ENCODE results near the gene CARMIL3.
"Not testable (repeated sequence)": the region's sequence is repeated elsewhere in the genome, so short reads cannot be mapped to it uniquely, and the experiment has no call there.

Gene CARMIL3

DNA sequence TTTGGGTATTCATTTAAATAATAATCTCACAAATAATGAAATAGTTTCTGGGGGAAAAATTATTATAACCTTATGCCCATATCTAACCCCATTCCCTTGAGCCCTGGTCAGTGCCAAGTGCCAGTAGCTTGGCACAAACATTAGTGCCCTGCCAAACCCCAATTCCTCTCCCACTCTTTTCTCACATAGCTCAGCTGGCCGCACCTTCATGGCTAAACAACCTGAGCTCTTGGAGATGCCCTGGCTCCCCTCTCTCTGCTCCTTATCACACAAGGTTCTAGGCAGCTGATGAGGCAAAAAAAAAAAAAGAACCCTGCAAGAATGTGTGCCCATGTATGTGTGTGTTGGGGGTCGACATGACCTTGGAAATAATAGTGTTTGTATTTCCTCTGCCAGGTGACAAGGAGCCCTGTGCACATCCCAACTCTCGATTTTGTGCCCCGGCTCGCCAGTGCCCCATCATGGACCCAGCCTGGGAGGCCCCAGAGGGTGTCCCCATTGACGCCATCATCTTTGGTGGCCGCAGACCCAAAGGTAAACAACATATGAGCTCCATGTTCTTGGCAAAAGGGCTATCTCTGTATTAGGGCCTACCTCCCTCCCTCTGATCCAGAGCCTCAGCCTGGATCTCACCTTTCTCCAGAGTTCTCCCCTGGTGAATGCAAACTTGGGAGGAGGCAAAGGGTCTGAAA lies 50.7 kb downstream of the CARMIL3 start:
- FAIRE-seq: no peak
- TF ChIP-seq PAX5 (IDR thresholded peaks at IDR 0.05; ENCODE audit: insufficient read depth, low read length, severe bottlenecking): no peak
- TF ChIP-seq POLR2A (IDR thresholded peaks at IDR 0.05; ENCODE audit: low read depth, low read length): no peak
- TF ChIP-seq SPI1 (IDR thresholded peaks at IDR 0.05; ENCODE audit: low read depth, low read length): no peak

DNA sequence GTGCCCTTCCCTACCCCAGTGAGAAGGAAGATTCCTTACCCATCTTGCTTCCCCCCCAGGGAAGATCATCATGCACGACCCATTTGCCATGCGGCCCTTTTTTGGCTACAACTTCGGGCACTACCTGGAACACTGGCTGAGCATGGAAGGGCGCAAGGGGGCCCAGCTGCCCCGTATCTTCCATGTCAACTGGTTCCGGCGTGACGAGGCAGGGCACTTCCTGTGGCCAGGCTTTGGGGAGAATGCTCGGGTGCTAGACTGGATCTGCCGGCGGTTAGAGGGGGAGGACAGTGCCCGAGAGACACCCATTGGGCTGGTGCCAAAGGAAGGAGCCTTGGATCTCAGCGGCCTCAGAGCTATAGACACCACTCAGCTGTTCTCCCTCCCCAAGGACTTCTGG lies 51.6 kb downstream of the CARMIL3 start:
- FAIRE-seq: no peak
- no peak for DNase-seq (ENCODE audit: insufficient read length, low spot score)
- TF ChIP-seq POLR2AphosphoS5 (IDR thresholded peaks at IDR 0.05; ENCODE audit: low read depth, low read length): no peak
- TF ChIP-seq POU2F2 (IDR thresholded peaks at IDR 0.05; ENCODE audit: low read depth, low read length): no peak
- TF ChIP-seq TAF1 (IDR thresholded peaks at IDR 0.05; ENCODE audit: low read depth, low read length): no peak
- TF ChIP-seq SPI1 (IDR thresholded peaks at IDR 0.05; ENCODE audit: low read depth, low read length): no peak
- no peak for TF ChIP-seq PAX5 (IDR thresholded peaks at IDR 0.05; ENCODE audit: insufficient read depth, low read length, severe bottlenecking)
- TF ChIP-seq POLR2A (IDR thresholded peaks at IDR 0.05; ENCODE audit: low read depth, low read length): no peak

More for the DNA sequence above, 50.7 kb downstream of the CARMIL3 start:
- DNase-seq (ENCODE audit: insufficient read length, low spot score): no peak

DNA sequence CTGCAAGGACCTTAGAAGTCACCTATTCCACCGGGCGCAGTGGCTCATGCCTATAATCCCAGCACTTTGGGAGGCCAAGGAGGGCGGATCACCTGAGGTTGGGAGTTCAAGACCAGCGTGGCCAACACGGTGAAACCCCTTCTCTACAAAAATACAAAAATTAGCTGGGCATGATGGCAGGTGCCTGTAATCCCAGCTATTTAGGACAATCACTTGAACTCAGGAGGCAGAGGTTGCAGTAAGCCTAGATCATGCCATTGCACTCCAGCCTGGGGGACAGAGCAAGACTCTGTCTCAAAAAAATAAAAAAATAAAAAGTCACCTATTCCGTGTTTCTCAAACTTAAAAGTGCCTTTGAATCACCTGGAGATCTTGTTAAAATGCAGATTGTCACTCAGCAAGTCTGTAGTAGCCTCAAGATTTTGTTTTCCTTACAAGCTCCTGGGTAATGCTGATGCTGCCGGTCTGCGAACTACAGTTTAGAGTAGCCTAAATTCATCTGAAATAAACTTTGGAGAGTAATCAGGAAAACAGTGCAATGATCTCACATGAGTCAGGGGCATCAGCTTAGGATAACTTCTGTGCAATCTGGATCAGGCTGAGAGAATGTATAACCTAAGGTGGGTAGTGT lies 53.9 kb downstream of the CARMIL3 start:
- not testable (repeated sequence) for DNase-seq (ENCODE audit: insufficient read length, low spot score); FAIRE-seq

DNA sequence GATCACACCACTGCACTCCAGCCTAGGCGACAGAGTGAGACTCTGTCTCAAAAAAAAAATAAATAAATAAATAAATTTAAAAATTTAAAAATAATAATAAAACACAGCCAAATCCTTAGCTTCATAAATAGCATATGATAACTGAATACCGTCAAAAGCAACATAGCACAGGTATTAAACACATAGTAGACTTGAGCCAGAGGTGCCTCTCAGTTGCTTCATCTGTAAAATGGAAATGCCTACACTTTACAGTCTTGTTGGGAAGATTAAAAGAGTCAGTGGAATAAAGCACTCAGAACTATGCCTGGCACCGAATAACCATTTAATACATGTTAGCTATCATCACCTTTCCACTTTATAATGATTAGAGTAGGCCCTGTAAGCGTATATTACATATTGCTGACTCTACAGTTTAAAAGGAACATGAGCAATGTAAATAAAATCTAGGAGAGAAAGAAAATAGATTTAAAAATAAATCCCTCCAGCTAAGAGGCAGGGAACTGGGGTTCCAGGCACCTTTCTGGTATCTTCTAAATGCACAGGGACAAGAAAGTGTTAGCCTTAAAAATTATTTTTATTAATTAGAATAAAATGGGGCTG lies 55.0 kb downstream of the CARMIL3 start:
- TF ChIP-seq POLR2A (IDR thresholded peaks at IDR 0.05; ENCODE audit: low read depth, low read length) (no peak), POU2F2 (IDR thresholded peaks at IDR 0.05; ENCODE audit: low read depth, low read length) (no peak), POLR2AphosphoS5 (IDR thresholded peaks at IDR 0.05; ENCODE audit: low read depth, low read length) (no peak), SPI1 (IDR thresholded peaks at IDR 0.05; ENCODE audit: low read depth, low read length) (no peak), TAF1 (IDR thresholded peaks at IDR 0.05; ENCODE audit: low read depth, low read length) (no peak), PAX5 (IDR thresholded peaks at IDR 0.05; ENCODE audit: insufficient read depth, low read length, severe bottlenecking) (no peak)
- DNase-seq (ENCODE audit: insufficient read length, low spot score) (no peak), FAIRE-seq (no peak)

DNA sequence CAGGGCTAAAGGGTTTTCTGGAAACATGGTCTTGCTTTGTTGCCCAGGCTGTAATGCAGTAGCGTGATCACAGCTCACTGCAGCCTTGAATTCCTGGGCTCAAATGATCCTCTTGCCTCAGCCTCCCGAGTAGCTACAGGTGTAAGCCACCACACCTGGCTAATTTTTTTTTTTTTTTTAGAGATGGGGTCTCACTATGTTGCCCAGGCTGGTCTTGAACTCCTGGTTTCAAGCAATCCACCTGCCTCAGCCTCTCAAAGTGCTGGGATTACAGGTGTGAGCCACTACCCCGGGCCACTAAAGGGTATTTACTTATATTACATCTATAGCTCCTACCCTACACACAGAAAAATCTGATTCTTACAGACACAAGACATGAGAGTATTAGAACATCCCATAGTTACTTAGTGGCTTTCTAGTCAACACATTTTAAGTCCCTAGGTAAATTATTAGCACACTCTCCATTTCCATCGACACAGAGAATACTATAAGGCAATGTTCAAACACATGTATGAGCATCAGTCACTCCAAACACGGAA lies 56.6 kb downstream of the CARMIL3 start:
- FAIRE-seq (peak; percentile 9), DNase-seq (ENCODE audit: insufficient read length, low spot score) (no peak)
- TF ChIP-seq TAF1 (IDR thresholded peaks at IDR 0.05; ENCODE audit: low read depth, low read length): no peak

DNA sequence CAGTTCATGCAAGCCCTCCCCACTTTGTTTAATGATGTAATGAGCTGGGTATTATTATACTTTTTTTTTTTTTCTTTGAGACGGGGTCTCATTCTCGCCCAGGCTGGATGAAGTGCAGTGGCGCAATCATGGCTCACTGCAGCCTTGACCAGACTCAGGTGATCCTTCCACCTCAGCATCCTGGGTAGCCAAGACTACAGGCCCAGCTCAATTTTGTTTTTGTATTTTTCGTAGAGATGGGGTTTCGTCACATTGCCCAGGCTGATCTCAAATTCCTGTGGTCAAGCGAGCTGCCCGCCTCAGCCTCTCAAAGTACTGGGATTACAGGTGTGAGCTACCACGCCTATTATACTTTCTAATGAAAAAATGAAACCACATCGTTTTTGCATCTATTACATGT lies 58.3 kb downstream of the CARMIL3 start:
- no peak for TF ChIP-seq POLR2AphosphoS5 (IDR thresholded peaks at IDR 0.05; ENCODE audit: low read depth, low read length)
- DNase-seq (ENCODE audit: insufficient read length, low spot score): no peak
- FAIRE-seq: no peak

DNA sequence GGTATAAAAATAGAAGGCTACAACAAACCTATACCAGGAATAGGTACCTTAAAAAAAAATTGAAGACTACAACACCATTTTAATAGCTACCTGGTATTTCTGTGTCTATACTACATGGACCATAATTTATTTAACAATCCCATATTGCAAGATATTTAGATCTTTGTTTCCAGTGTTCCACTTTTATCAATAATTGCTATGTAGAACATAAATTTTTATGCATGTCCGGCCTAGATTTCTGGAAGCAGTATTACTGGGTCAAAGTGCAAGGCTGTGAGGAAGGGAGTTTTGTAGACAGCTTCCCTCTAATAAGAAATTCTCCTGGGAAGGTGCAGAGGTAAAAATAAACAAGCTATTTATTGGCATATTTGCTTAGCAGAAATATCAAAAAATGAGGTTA lies 58.7 kb downstream of the CARMIL3 start:
- FAIRE-seq (no peak), DNase-seq (ENCODE audit: insufficient read length, low spot score) (no peak)
- TF ChIP-seq POU2F2 (IDR thresholded peaks at IDR 0.05; ENCODE audit: low read depth, low read length): no peak

DNA sequence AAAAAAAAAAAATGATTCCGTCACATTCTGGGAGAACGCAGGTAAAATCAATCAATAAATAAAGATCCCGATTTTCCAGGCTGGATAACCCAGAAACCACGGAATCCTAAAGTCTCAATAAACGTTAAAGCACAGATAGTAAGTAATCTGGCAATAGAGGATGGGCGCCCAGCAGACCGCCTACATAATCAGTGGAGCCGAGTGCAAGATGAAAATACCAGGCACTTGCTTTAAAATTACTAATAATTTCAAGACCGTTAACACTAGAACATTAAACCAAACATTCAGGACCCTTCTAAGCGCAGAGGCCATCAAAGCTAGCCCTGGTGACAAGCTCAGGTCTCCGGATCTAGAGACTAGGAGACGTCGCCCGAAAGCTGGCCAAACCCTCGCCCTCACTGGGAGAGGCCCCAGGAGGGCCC lies 61.6 kb downstream of the CARMIL3 start:
- no peak for TF ChIP-seq PAX5 (IDR thresholded peaks at IDR 0.05; ENCODE audit: insufficient read depth, low read length, severe bottlenecking)
- TF ChIP-seq SPI1 (IDR thresholded peaks at IDR 0.05; ENCODE audit: low read depth, low read length): no peak
- TF ChIP-seq POLR2AphosphoS5 (IDR thresholded peaks at IDR 0.05; ENCODE audit: low read depth, low read length): no peak
- TF ChIP-seq POLR2A (IDR thresholded peaks at IDR 0.05; ENCODE audit: low read depth, low read length): no peak
- no peak for TF ChIP-seq TAF1 (IDR thresholded peaks at IDR 0.05; ENCODE audit: low read depth, low read length)
- TF ChIP-seq POU2F2 (IDR thresholded peaks at IDR 0.05; ENCODE audit: low read depth, low read length): no peak
- FAIRE-seq (no peak), DNase-seq (ENCODE audit: insufficient read length, low spot score) (no peak)

DNA sequence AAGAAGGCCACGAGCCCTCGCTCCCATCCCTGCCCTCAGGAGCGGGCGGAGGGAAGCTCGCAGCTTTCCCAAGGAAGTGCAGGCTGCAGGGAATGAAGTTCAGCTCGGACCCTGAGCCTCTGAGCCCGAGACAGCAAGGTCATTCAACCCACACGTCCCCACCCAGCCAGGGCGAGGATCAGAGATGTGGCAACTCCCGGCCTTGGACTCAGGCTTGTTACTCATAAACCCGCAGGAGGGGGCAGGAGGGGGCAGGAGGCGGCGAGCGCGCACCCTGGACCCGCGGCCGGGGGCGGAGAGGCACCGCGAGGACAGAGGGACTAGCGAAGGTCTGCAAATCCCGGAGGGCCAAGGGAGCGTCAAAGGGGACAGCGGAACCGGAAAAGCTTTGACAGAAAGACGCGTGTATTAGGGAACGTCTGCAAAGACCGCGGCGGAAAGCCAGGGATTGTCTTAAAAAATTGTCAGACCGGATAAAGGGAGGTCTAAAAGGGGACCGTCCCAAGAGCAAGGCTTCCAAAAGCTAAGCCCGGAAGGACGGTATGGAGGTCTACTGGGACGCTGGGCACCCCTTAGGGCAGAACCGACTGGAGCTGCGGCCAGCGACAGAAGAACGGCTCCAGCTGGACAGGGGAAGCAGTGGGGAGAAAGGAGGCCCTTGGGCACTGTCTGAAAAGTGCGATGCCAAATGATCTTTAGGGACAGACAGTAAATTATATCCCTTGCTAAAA lies 62.2 kb downstream of the CARMIL3 start:
- FAIRE-seq (peak; percentile 13), DNase-seq (ENCODE audit: insufficient read length, low spot score) (peak; percentile 61)
- TF ChIP-seq TAF1 (IDR thresholded peaks at IDR 0.05; ENCODE audit: low read depth, low read length) (peak; percentile 60), POLR2A (IDR thresholded peaks at IDR 0.05; ENCODE audit: low read depth, low read length) (peak; percentile 84), POU2F2 (IDR thresholded peaks at IDR 0.05; ENCODE audit: low read depth, low read length) (peak; percentile 13; the same call in 1 of the 2 replicates), SPI1 (IDR thresholded peaks at IDR 0.05; ENCODE audit: low read depth, low read length) (no peak), POLR2AphosphoS5 (IDR thresholded peaks at IDR 0.05; ENCODE audit: low read depth, low read length) (peak; percentile 16), PAX5 (IDR thresholded peaks at IDR 0.05; ENCODE audit: insufficient read depth, low read length, severe bottlenecking) (no peak)

Measured in GM12891 (cell line).